Stimulated activated CD8-positive, alpha-beta memory T cell treated with anti-CD3 and anti-CD28 coated beads, Interleukin-15, amount 100 ng/mL, for 4 hours (primary cell): ENCODE data around the gene RPN1.

Experiments used
- DNase-seq, 2 donors: peaks; one replicate each; pipeline ENCODE4 v3.0.0-alpha.2; 2020; ENCODE audit warnings: low read depth in 2 of 2

Gene RPN1

DNA sequence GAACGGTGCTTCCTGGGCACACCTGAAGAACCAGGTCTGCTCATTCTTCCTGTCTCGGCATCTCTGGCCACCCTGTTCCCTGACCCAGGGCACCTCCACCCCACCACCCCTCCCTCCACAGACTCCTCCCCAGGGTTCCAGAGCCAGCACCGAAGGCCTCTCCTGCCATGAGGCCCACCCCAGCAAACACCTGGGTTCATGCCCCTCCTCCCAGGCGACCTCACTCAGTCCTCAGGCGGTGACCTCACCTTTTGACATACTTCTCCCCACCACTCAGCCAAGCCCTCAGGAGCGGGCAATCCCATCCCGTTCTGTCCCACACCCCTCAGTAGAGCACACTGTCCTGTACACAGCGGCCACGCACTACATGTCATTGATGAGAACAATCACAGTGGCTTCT lies 72.3 kb downstream of the RPN1 start:
- DNase-seq = no peak

DNA sequence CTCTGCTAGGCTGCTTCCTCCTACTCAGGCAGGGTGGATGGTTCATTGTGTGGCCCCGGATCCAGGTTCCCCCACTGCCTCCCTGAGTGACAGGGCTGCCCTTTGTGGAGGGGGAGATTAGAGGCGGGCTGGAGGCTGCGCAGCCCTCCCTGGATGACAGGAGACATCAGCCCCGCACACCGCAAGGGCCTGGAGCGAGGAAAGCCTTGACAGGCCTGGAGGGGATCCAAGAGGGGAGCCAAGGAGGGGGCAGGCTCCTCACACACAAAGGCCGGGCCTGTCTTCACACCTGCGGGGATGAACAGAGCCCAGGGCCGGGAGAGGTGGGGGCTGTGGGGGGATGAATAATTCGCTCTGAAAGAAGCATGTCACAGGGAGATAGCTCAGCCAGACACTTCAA lies 72.9 kb downstream of the RPN1 start:
- no peak for DNase-seq

DNA sequence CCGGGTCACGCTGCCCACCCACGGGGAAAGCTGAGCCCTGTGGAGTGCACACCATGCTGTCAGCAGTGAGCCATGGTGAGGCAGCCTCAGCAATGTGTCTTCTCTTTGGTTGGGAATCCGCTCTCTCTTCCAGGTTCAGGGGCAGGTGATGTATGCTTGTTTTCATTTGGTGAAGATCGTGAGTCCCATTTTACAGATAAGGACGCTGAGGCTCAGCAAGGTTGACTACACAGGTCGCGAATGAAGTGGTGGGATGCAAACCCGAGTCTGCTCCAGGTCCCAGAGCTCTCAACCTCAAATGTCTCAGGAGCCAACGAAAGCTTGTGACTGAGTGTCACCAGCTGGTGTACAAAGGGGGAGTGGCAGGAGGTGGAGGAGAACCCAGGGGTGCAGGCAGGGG lies 74.3 kb downstream of the RPN1 start:
- no peak for DNase-seq

DNA sequence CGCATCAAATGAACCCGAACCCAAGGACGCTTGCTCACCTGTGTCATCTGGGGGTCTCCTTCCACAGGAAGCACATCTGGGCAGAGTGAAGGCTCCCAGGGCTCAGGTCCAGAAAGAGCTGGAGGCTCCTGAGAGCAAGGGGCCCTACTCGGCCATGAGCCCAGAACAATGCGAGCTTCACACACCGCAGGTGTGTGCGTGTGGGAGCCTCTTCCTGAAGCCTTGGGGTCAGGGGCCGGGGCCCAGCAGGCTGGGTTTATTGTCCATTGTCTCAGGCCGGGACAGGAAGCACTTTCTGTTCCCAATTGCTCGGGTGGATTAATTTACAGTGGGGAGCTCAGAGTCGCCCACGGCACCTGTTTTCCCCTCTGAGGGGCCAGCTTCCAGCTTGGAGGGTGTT lies 74.8 kb downstream of the RPN1 start:
- DNase-seq = no peak

DNA sequence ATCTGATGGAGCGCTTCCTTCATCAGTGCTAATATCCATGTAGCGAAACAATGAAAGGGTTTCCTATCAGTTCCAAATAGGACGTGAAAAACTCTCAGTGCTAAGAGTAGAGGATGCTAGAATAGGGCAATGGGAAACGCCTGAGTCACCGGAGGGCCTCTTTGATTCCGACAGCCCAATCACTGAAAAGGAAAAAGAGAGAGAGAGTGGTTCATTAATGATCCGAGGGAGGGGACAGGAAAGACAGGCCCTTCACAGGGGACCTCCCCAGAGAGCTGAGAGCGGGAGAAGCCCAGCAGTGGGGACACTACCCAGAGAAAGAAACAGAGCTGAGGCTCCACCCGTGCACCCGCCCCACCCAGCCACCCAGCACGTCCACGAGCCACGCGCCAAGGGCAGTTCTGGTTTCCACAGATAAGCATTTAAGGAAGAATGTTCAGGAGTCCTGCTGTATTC lies 76.9 kb downstream of the RPN1 start:
- no peak for DNase-seq

DNA sequence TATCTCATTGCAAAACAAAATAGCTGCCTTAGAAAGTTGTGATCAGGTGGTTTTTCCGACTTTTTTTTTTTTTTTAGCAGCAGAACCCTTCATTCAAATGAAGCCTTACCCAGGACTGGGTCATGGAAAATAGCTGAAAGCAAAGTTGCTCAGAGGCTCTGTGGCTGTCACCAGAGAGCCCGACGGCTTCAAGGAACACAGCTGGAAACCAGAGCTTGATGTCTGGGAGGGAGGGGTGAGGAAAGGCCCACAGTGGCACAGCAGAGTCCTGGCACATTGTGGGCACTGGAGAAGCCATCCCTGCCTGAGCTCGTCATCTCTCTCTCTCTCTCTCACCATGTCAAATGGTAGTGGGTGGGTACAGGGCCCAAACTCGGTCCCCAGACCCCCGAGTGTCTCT lies 77.5 kb downstream of the RPN1 start:
- DNase-seq = no peak

DNA sequence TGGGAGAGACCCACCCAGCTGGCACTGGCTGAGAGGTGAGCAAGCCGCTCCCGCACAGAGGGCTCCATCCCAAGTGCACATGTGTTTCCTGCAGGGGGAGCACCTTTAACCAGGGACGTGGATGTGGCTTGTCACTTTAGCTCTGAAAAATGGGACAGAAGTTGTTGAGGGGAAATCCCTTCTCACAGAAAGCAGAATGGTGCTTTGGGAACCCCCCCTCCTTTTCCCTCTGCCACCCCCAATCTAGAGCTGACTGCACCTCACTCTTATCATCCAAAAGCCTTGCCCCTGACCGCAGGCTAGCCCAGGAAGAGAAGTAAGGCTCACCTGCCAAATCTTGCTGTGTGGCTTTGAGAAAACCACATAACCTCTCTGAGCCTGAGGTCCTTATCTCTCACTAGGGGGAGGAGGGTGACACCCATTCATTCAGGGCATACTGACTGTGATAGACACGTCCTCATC lies 77.9 kb downstream of the RPN1 start:
- DNase-seq = no peak

DNA sequence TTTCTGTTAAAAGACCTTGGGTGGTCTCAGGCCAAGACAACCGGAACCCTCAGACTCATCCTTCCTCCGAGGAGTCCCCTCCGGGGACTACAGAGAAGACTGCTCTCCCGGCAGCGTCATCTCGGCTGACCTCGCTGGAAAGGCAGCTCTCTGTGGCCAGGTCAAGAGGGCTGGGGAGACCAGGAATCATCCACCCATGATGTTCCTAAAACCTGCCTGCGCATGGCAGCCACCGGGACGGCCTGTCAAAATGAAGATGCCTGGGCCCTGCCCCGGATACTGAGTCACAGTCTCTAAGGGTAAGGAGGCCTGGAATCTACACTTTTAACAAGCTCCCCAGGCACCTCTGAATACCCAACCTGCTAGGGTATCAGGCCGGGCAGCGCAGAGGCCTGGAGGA lies 78.6 kb downstream of the RPN1 start:
- DNase-seq = no peak
